ENCODE data around the gene DCBLD2. TPM values are rescaled to one million over a fixed set of nuclear protein-coding genes. Genes with fewer than 3 reads are reported as not detected.
A peak's percentile ranks its signal among the peaks of the same experiment; 100 is the strongest.

DCBLD2 gene, protein sequence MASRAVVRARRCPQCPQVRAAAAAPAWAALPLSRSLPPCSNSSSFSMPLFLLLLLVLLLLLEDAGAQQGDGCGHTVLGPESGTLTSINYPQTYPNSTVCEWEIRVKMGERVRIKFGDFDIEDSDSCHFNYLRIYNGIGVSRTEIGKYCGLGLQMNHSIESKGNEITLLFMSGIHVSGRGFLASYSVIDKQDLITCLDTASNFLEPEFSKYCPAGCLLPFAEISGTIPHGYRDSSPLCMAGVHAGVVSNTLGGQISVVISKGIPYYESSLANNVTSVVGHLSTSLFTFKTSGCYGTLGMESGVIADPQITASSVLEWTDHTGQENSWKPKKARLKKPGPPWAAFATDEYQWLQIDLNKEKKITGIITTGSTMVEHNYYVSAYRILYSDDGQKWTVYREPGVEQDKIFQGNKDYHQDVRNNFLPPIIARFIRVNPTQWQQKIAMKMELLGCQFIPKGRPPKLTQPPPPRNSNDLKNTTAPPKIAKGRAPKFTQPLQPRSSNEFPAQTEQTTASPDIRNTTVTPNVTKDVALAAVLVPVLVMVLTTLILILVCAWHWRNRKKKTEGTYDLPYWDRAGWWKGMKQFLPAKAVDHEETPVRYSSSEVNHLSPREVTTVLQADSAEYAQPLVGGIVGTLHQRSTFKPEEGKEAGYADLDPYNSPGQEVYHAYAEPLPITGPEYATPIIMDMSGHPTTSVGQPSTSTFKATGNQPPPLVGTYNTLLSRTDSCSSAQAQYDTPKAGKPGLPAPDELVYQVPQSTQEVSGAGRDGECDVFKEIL
- 265 and 307 TPM in 2 replicates for total RNA-seq (2014; rRNA removed)
- percentile 100 among the genes with signal in this experiment for Bru-seq, nascent RNA
- percentile 98 among the genes with signal in this experiment for BruChase-seq, experiment 1, labeled RNA remaining after a 6-hour chase
- percentile 99 among the genes with signal in this experiment for BruChase-seq, experiment 2, labeled RNA remaining after a 2-hour chase
- long read RNA-seq, full-length matches to known transcripts, result 227 of 759 reads
- long read RNA-seq, partial matches to known transcripts, result 273 of 759 reads
- long read RNA-seq, other reads (novel, unspliced or antisense), result 259 of 759 reads

DNA sequence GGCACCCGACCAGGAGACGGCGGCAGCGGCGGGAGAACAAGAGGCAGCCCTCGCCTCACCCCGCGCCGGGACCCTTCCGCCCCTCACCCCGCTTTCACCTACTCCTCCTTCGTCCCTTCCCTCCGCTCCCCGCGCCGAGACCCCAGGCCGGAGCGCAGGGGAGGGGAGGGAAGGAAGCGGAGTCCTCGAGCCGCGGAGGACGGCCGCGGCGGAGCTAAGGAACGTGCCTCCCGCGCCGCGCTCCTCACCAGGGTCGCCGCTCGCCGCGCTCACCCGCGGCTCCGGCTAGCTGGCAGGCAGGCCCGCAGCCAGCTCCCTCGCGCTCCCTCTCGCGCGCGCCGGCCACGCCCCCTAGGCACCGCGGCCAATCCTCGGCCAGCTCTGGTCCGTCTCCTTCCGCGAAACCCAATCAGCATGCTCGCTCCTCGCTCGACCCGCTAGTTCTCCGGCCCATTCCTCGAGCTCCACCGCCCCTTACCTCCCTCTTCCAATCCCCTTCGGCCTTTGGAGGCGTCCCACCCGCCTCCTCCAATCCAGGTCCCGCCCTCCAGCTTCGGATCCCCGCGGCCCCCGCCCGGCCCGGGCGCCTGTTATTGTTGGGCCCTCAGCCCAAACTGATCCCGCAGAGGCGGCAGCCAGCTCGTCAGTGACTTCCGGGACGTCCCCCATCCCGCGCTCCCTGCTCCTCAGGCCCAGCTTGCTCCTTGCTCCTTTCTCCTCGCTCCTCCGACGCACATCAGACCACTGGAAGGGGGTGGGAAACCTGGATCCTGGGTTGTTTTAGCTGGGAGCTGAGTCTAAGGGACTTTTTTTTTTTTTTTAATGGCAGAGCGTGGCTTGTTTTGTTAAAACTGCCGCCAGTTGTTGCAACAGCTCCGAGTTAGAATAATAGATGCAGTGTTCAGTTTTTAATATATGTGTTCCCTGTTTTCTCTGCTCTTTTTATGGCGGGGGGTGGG is at the start of gene DCBLD2:
Gene DCBLD2, minus strand, starts transcription at position 304 of the 959 bp plus-strand sequence. CDS start 369 bp downstream, outside the sequence.
- ChIA-PET POLR2A (ENCODE audit: unreplicated experiment) (interaction anchor here (0.5 to 2.0 kb wide), 18 partner anchors 21 to 1140 kb away, joined by 3 to 35 read pairs (median 10); no protein-coding TSS in a partner anchor), CTCF (interaction anchor here (0.6 to 1.1 kb wide), 5 partner anchors 19 to 92 kb away, joined by 3 to 5 read pairs (median 4); no protein-coding TSS in a partner anchor)
- Histone ChIP-seq H3K79me2 (ENCODE audit: low read length) (peaks cover 81% of the 10 kb centered on the region), H3K4me2 (ENCODE audit: low read length) (peak within 1 kb of the TSS; percentile 94), H3K9me2 (replicated peaks; ENCODE audit: low read length) (no peaks in the 10 kb centered on the region), H4K20me1 (ENCODE audit: low read length) (peaks cover 40% of the 10 kb centered on the region), H3K27me3 (ENCODE audit: low read length) (no peaks in the 10 kb centered on the region), H3K36me3 (ENCODE audit: low read depth, low read length) (peaks cover 38% of the 10 kb centered on the region), H3K4me3 (ENCODE audit: low read length) (peak within 1 kb of the TSS; percentile 90), H3K9me3 (ENCODE audit: low read length) (no peaks in the 10 kb centered on the region), H3F3A (ENCODE audit: low read length, unreplicated experiment) (peaks cover 6% of the 10 kb centered on the region), H3K27ac (ENCODE audit: low read length) (peak within 1 kb of the TSS; percentile 80), H3K9ac (ENCODE audit: low read length) (peak within 1 kb of the TSS; percentile 97), H3K4me1 (ENCODE audit: insufficient read depth, low read length) (peaks cover 46% of the 10 kb centered on the region), H2AFZ (ENCODE audit: low read length) (peak within 1 kb of the TSS; percentile 74)
- no peak for TF ChIP-seq EZH2 (IDR thresholded peaks at IDR 0.05; ENCODE audit: low read length, unreplicated experiment)
- TF ChIP-seq, protein P1, sequence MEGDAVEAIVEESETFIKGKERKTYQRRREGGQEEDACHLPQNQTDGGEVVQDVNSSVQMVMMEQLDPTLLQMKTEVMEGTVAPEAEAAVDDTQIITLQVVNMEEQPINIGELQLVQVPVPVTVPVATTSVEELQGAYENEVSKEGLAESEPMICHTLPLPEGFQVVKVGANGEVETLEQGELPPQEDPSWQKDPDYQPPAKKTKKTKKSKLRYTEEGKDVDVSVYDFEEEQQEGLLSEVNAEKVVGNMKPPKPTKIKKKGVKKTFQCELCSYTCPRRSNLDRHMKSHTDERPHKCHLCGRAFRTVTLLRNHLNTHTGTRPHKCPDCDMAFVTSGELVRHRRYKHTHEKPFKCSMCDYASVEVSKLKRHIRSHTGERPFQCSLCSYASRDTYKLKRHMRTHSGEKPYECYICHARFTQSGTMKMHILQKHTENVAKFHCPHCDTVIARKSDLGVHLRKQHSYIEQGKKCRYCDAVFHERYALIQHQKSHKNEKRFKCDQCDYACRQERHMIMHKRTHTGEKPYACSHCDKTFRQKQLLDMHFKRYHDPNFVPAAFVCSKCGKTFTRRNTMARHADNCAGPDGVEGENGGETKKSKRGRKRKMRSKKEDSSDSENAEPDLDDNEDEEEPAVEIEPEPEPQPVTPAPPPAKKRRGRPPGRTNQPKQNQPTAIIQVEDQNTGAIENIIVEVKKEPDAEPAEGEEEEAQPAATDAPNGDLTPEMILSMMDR (conservative IDR thresholded peaks at IDR 0.05; ENCODE audit: low read depth, low read length), result no peak
- intact Hi-C loops (cut with micrococcal nuclease), result loop anchor here (1.0 to 5.0 kb wide), 5 partner anchors 22 to 309 kb away; partner anchors contain the start of gene CPOX
- ATAC-seq, result peak; percentile 90
- BruUV-seq (replicated peaks), result no TSS peak
- DNase-seq, result peak; percentile 99

DNA sequence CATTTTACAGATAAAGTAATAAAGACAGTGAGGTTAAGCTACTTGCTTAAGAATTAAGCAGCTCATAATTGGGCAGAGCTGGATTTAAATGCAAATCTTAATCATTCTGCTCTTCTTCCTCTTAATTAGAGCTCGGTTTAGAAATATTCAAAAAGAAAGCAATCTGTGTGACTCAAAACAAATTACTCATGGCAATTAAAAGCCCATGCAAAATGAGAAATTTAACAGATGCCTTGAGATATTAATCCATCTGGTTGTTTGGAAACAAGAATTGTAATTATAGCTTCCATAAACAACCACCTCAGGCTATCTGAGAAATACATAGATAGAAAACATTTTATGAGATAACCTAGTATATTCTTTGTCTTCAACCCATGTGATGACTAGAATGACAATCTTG is 44.2 kb upstream of the DCBLD2 start:
- no peaks in the 10 kb centered on the region for H3K9me3 ChIP-seq (ENCODE audit: low read length)
- H3K9me2 ChIP-seq (replicated peaks; ENCODE audit: low read length), result no peaks in the 10 kb centered on the region
- H3K4me2 ChIP-seq (ENCODE audit: low read length), result no peak overlapping the region
- H3K4me1 ChIP-seq (ENCODE audit: insufficient read depth, low read length), result peaks cover 9% of the 10 kb centered on the region; the same call in 1 of the 2 replicates
- H3F3A ChIP-seq (ENCODE audit: low read length, unreplicated experiment), result no peaks in the 10 kb centered on the region
- no peak overlapping the region for H2AFZ ChIP-seq (ENCODE audit: low read length)
- CTCF ChIA-PET, result no interaction called here
- H4K20me1 ChIP-seq (ENCODE audit: low read length), result no peaks in the 10 kb centered on the region
- H3K4me3 ChIP-seq (ENCODE audit: low read length), result no peak overlapping the region
- TF ChIP-seq EZH2phosphoT487 (IDR thresholded peaks at IDR 0.05; ENCODE audit: borderline replicate concordance, low read length) (no peak), EZH2 (IDR thresholded peaks at IDR 0.05; ENCODE audit: low read length, unreplicated experiment) (no peak)
- TF ChIP-seq, protein P1 (conservative IDR thresholded peaks at IDR 0.05; ENCODE audit: low read depth, low read length), result no peak
- H3K79me2 ChIP-seq (ENCODE audit: low read length), result no peaks in the 10 kb centered on the region
- no TSS peak for BruUV-seq (replicated peaks)
- POLR2A ChIA-PET (ENCODE audit: unreplicated experiment), result no interaction called here
- DNase-seq (no peak), ATAC-seq (no peak)
- no peak overlapping the region for H3K27ac ChIP-seq (ENCODE audit: low read length)
- H3K36me3 ChIP-seq (ENCODE audit: low read depth, low read length), result no peaks in the 10 kb centered on the region
- H3K27me3 ChIP-seq (ENCODE audit: low read length), result no peaks in the 10 kb centered on the region
- intact Hi-C loops (cut with micrococcal nuclease), result no loop called here
- no peak overlapping the region for H3K9ac ChIP-seq (ENCODE audit: low read length)
